ENCODE results near the gene PRUNE2.

Gene PRUNE2

DNA sequence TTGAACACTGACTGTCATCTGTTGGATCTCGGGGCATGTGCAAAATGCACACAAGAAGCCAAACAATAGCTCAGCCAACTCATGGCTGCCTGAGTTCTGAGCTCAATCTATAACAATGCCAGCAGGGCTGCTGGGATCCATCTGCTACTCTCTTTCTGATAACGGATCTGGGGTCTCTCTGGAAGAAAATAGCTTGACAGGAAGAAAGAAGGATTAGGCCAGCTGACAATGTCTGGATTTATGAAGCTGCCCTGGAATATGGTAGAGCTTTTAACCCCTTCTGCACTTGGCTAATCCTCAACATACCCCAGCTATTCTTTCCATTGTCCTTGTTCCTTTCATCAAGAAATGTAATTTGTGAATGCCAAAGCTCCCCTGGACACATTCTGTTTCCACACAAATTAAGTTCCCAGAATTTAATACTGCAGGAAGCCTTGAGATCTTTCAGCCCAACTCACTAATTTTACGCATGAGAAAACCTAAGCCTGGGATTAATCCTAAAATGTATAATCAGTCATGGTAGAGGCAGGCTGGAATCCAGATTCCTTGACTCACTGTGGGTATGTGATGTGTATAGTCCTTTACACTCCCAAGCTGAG, 204.4 kb downstream of the PRUNE2 start:
- TF ChIP-seq, protein P1, sequence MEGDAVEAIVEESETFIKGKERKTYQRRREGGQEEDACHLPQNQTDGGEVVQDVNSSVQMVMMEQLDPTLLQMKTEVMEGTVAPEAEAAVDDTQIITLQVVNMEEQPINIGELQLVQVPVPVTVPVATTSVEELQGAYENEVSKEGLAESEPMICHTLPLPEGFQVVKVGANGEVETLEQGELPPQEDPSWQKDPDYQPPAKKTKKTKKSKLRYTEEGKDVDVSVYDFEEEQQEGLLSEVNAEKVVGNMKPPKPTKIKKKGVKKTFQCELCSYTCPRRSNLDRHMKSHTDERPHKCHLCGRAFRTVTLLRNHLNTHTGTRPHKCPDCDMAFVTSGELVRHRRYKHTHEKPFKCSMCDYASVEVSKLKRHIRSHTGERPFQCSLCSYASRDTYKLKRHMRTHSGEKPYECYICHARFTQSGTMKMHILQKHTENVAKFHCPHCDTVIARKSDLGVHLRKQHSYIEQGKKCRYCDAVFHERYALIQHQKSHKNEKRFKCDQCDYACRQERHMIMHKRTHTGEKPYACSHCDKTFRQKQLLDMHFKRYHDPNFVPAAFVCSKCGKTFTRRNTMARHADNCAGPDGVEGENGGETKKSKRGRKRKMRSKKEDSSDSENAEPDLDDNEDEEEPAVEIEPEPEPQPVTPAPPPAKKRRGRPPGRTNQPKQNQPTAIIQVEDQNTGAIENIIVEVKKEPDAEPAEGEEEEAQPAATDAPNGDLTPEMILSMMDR (IDR thresholded peaks at IDR 0.05): no peak

DNA sequence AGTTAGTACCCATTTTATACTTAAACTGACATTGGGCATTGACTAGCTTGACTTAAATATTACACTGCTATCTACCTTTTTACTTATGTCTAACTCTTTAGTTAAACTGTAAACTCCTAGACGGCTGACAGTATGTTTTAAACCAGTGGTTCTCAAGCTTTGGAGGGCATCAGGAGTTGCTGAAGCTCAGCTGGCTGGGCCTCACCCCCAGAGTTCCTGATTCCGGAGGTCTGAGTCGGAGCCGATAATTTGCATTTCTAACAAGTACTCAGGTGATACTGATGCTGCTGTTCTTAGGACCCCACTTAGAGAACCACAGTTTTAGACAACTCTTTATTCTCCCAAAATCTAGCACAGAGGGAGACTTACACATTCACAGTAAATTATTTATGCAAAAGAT, 205.0 kb downstream of the PRUNE2 start:
- TF ChIP-seq, protein P1 (IDR thresholded peaks at IDR 0.05): no peak

DNA sequence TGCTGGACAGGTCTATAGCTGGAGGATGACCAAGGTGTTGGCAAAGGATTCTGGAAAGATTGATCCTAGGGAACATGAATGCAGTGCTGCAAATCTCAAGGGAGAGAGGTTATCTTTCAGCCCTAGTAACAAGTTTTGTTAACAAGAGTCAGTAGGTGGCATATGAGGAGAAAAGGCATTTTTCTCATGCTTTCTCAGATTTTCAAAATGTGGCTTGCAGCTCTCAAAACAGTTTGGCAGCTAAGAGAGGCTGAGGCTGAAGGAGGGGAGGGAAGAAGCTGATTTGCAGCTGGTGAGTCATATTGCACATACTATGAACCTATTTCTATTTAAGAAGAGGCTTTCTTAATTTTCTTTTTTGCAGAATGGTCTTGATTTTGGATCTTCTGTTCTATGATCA, 205.9 kb downstream of the PRUNE2 start:
- TF ChIP-seq, protein P1 (IDR thresholded peaks at IDR 0.05): no peak

DNA sequence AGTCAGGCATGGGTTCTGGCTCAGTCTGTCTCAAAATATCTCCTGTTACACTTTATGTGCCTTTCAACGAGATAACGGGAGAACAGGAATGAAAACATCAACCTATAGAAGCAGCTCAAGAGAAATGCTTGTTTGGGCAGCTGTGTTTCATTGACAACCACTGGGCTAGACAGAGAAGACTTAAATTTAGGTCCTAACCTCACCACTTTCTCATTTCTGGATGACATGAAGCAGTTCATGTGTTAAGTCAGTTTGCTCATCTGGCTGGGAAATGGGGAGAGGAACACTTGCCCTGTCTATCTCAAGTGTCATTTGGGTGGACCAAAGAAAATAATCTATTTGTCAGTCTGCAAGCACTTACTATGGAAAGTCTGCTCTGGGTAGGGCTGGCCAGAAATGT, 208.4 kb downstream of the PRUNE2 start:
- TF ChIP-seq, protein P1 (IDR thresholded peaks at IDR 0.05): no peak

DNA sequence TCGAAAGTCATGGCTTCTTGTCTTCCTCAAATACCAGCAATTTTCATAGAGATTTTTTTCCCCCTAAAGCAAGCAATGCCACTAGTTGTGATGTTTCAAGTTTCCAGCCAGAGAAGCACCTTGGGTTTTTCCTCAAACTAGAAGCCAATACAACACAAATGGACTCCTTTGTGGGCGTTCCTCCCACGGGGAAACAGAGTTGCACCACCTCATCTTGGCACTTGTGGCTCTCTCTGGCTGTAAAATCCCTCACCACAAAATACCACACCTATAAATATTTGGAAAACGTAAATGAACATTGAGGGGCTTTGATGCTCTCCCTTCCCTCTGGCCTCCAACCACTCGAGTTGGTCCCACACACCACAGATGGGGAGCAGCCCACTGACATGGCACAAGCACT, 208.8 kb downstream of the PRUNE2 start:
- TF ChIP-seq, protein P1 (IDR thresholded peaks at IDR 0.05): no peak

DNA sequence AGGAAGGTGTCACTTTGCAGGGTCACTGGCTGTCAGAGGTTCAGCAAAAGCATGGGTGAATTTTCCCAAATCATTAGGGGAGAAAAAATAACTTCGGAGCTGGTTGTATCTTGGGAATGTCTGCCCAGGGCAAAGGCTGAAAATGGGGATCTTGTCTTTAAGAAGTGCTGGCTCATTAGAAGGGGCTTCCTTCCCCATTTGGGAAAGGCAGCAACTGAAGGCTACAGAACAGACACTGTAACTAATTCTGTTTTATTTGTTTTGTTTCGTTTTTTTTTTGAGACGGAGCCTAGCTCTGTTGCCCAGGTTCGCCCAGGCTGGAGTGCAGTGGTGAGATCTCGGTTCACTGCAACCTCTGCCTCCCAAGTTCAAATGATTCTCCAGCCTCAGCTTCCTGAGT, 212.0 kb downstream of the PRUNE2 start:
- TF ChIP-seq, protein P1 (IDR thresholded peaks at IDR 0.05): no peak

DNA sequence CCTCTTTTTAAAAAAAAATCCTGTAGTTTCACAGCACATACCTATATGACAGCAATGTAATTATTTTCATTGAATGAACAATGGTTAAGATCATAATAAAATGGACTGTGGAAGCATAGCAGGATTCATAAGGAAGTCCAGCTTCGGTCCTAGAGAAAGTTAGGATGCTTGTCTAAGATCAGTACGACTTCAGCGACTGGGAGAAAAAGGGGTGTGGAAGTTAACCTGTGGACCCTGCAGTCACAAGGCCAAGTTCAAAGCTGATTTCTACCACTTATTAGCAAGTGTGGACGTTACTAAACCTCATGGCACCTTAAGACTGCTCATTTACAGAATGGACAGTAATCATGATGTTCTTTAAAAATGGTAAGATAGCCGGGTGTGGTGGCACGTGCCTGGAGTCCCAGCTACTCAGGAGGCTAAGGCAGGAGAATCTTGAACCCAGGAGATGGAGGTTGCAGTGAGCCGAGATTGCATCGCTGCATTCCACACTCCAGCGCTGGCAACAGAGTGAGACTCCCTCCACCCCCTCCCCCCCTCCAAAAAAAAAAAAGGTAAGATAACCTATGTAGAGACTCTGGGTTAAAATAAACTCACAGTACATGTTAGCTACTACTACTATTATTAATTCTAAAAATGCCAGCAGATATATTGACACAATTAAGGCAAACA, 213.3 kb downstream of the PRUNE2 start:
- TF ChIP-seq, protein P1 (IDR thresholded peaks at IDR 0.05): no peak
